Left ventricle myocardium inferior (tissue), 1 donor: ENCODE measurements around the gene CLASP2. TPM values are rescaled to one million over a fixed set of nuclear protein-coding genes. Genes with fewer than 3 reads are reported as not detected.
"Not testable (repeated sequence)": the region's sequence is repeated elsewhere in the genome, so short reads cannot be mapped to it uniquely, and the experiment has no call there.

Experiments
- DNase-seq: peaks from one replicate; pipeline ENCODE4 v3.0.0-alpha.2; 2020
- H3K27ac ChIP-seq: fragments of 200-600 bp; replicated peaks from 2 replicates; pipeline ENCODE4 v1.8.0; 2021
- H3K27me3 ChIP-seq: fragments of 200-600 bp; 2 replicates; pipeline ENCODE4 v1.8.0; 2021; ENCODE audit warnings: low read depth
- H3K36me3 ChIP-seq: fragments of 200-600 bp; 2 replicates; pipeline ENCODE4 v1.8.0; 2021
- H3K4me1 ChIP-seq: fragments of 200-600 bp; 2 replicates; pipeline ENCODE4 v1.8.0; 2021
- H3K4me3 ChIP-seq: fragments of 200-600 bp; 2 replicates; pipeline ENCODE4 v1.8.0; 2021; ENCODE audit warnings: mild to moderate bottlenecking, moderate library complexity
- H3K9me3 ChIP-seq: fragments of 200-600 bp; replicated peaks from 2 replicates; pipeline ENCODE4 v1.8.0; 2021
- CTCF ChIP-seq: fragments of 200-600 bp; IDR thresholded peaks from 2 replicates; pipeline ENCODE4 v1.8.0; 2021; ENCODE audit warnings: antibody characterized with exemption, mild to moderate bottlenecking, borderline replicate concordance
- intact Hi-C: fragments of 100-400 bp; cut with micrococcal nuclease; formaldehyde crosslinking; loops from one replicate; pipeline ENCODE4 v1.11.0; 2022
- total RNA-seq: library from RNA; stranded (reverse); fragmentation: NEBNext Ultra II Directional; extraction: Animal tissue kit (Norgen Biotek cat#: 25700); gene quantifications from one replicate; pipeline ENCODE4 v1.2.1, GENCODE V29; 2021
- donor health status: DM: no; HTN: yes; CAD: no; lungs with severe emphysema.

Gene CLASP2
- total RNA-seq, 1 donor from 2014 or later: 75.0 TPM

- Histone ChIP-seq H3K4me1 (peaks cover 9% of the 10 kb centered on the region), H3K36me3 (no peaks in the 10 kb centered on the region), H3K27me3 (no peaks in the 10 kb centered on the region), H3K9me3 (peaks cover 4% of the 10 kb centered on the region), H3K4me3 (no peak overlapping the region), H3K27ac (no peak overlapping the region)
- TF ChIP-seq CTCF: no peak
- intact Hi-C loops: no loop called here
- no peak for DNase-seq
Measured at GRCh38 chr3:33694944-33695343, 23.1 kb downstream of the CLASP2 start.

GRCh38 chr3:33690341-33690740 lies 27.7 kb downstream of the CLASP2 start:
- Histone ChIP-seq H3K4me1 (no peaks in the 10 kb centered on the region), H3K4me3 (no peak overlapping the region), H3K27me3 (no peaks in the 10 kb centered on the region), H3K9me3 (no peaks in the 10 kb centered on the region), H3K36me3 (peaks cover 6% of the 10 kb centered on the region), H3K27ac (no peak overlapping the region)
- intact Hi-C loops: no loop called here
- no peak for TF ChIP-seq CTCF
- DNase-seq: no peak

GRCh38 chr3:33687406-33688010 lies 30.5 kb downstream of the CLASP2 start:
- no peak for TF ChIP-seq CTCF
- Histone ChIP-seq H3K4me3 (no peak overlapping the region), H3K9me3 (no peaks in the 10 kb centered on the region), H3K27me3 (no peaks in the 10 kb centered on the region), H3K36me3 (peaks cover 26% of the 10 kb centered on the region), H3K4me1 (no peaks in the 10 kb centered on the region), H3K27ac (no peak overlapping the region)
- intact Hi-C loops: no loop called here
- no peak for DNase-seq

GRCh38 chr3:33682770-33683169 lies 35.3 kb downstream of the CLASP2 start:
- H3K27ac ChIP-seq: no peak overlapping the region
- H3K4me3 ChIP-seq: no peak overlapping the region
- intact Hi-C loops: no loop called here
- DNase-seq: no peak
- TF ChIP-seq CTCF: no peak
- no peaks in the 10 kb centered on the region for H3K27me3 ChIP-seq
- peaks cover 7% of the 10 kb centered on the region for H3K9me3 ChIP-seq
- no peaks in the 10 kb centered on the region for H3K4me1 ChIP-seq
- H3K36me3 ChIP-seq: peaks cover 43% of the 10 kb centered on the region

GRCh38 chr3:33681667-33682066 lies 36.4 kb downstream of the CLASP2 start:
- H3K36me3 ChIP-seq: peaks cover 43% of the 10 kb centered on the region
- no peak for DNase-seq
- no peak for TF ChIP-seq CTCF

GRCh38 chr3:33678073-33678472 lies 40.0 kb downstream of the CLASP2 start:
- Histone ChIP-seq H3K36me3 (peaks cover 22% of the 10 kb centered on the region), H3K27ac (no peak overlapping the region), H3K4me3 (no peak overlapping the region), H3K4me1 (no peaks in the 10 kb centered on the region), H3K9me3 (peaks cover 9% of the 10 kb centered on the region), H3K27me3 (no peaks in the 10 kb centered on the region)
- DNase-seq: no peak
- TF ChIP-seq CTCF: no peak
- intact Hi-C loops: no loop called here

More at GRCh38 chr3:33681667-33682066, 36.4 kb downstream of the CLASP2 start:
- H3K4me3 ChIP-seq: no peak overlapping the region
- H3K9me3 ChIP-seq: peaks cover 9% of the 10 kb centered on the region
- H3K27me3 ChIP-seq: no peaks in the 10 kb centered on the region
- intact Hi-C loops: no loop called here
- no peak overlapping the region for H3K27ac ChIP-seq
- no peaks in the 10 kb centered on the region for H3K4me1 ChIP-seq

GRCh38 chr3:33673436-33673835 lies 44.6 kb downstream of the CLASP2 start:
- H3K27me3 ChIP-seq, H3K4me1 ChIP-seq, H3K27ac ChIP-seq, H3K4me3 ChIP-seq, intact Hi-C loops, DNase-seq, H3K9me3 ChIP-seq, H3K36me3 ChIP-seq: not testable (repeated sequence)
